ENCODE measurements around the gene TNPO3.
"Not testable (repeated sequence)": the region's sequence is repeated elsewhere in the genome, so short reads cannot be mapped to it uniquely, and the experiment has no call there.

TNPO3 gene

DNA sequence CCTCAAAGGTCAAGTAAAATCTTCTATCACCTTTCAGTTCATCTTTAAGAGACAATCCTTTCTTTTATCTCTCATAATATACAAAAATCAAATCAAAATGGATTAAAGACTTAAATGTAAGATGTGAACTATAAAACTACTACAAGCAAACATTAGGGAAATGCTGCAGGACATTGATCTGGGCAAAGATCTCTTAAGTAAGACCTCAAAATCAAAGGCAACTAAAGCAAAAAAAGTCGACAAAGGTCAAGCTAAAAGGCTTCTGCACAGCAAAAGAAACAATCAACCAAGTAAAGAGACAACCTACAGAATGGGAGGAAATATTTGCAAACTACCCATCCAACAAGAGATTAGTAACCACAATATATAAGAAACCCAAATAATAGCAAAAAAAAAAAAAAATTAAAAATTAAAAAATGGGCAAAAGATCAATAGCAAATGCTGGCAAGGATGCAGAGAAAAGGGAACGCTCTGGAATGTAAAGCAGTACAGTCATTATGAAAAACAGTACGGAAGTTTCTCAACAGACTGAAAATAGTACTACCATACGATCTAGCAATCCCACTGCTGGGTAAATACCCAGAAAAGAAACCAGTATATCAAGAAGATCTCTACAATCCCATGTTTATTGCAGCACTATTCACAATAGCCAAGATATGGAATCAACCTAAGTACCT lies 41.7 kb downstream of the TNPO3 start:
- DNase-seq: no peak

DNA sequence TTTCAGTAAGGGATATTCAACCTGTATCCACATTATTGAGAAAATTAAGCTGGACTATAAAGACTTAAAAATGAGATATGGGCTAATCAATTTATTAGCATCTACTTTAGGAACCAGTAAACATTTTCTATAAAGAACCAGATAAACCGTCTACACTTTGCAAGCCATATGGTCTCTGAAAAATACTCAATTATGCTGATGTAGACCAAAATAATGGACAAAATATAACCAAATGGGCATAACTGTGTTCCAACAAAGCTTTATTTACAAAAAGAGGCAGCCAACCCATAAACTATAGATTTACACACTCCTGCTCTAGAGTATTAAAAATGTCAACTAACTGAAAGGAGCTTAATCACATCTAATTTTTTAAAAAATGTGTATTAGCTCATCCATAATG lies 42.3 kb downstream of the TNPO3 start:
- no peak for DNase-seq

GRCh38 chr7:129010075-129010474 lies 44.8 kb downstream of the TNPO3 start:
- DNase-seq: no peak

DNA sequence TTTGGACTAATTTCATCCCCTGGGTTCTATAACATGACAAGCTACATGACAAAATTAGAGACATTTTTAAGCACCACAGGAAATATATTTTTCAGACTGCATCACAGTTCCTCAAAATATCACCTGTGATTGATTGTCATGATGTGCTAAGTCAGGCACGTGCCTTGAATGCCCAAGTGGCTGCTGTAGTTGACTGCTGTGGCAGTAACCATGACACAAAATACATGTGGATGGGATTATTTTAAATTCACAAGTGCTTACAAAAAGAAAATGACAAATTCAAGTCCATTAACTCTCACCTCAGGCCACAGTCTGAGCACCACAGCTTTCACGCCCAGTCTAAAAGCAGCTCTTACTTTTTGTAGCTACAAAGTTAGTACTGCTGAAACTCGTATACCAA lies 45.5 kb downstream of the TNPO3 start:
- DNase-seq: no peak

- DNase-seq: no peak
These were observed 46.1 kb downstream of the TNPO3 start for GRCh38 chr7:129008645-129009414.

DNA sequence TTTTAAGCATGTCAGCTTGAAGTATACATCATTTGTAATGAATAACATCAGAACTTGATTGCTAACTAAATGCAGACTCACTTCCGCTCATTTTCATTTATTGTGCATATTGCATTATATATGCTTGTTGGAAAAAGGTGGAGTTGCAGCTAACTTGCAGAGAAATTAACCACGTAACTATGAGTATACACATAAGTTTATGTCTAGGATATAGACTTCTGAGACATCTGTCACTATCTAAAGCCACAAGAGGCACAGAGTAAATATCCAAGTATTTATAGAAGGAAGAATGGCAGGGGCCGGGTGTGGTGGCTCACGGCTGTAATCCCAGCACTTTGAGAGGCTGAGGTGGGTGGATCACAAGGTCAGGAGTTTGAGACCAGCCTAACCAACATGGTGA lies 47.3 kb downstream of the TNPO3 start:
- no peak for DNase-seq

- no peak for DNase-seq
These were observed 48.1 kb downstream of the TNPO3 start for GRCh38 chr7:129006636-129007414.

DNA sequence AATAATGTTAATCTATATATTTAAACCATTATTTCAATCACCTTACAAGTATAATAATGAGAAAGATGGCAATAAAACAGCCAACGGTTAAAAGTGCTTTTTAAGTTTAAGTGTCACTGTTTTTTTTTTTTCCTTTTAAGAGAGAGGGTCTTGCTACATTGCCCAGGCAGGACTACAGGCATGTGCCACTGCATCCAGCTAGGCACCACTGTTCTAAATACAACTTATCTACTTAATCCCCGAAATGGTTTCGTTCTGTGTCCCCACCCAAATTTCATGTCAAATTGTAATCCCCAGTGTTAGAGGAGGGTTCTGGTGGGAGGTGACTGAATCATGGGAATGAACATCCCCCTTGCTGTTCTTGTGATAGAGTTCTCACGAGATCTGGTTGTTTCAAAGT lies 49.7 kb downstream of the TNPO3 start:
- no peak for DNase-seq

GRCh38 chr7:128997181-128997580 lies 57.7 kb downstream of the TNPO3 start:
- no peak for DNase-seq

- DNase-seq: not testable (repeated sequence)
These were observed 60.4 kb downstream of the TNPO3 start for GRCh38 chr7:128994560-128994959.

DNA sequence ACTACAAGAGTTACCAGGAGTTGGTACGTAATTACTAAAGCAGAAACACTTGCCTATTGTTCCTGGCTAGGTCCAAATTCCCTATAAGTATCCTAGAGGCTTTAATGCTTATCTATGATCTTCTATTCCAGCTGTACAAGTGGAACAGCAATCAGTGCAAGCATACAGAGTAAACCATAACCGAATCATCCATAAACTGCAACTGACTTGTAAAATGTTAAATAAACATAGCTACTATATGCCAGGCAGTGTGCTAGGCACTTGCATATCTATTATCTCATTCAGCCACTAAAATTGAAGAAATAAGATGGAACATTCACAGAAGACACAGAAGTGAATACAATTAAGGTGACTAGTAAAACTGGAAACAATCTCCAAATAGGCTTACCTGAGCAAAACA lies 61.5 kb downstream of the TNPO3 start:
- DNase-seq: no peak

GRCh38 chr7:128989961-128990360 lies 65.0 kb downstream of the TNPO3 start:
- no peak for DNase-seq

DNA sequence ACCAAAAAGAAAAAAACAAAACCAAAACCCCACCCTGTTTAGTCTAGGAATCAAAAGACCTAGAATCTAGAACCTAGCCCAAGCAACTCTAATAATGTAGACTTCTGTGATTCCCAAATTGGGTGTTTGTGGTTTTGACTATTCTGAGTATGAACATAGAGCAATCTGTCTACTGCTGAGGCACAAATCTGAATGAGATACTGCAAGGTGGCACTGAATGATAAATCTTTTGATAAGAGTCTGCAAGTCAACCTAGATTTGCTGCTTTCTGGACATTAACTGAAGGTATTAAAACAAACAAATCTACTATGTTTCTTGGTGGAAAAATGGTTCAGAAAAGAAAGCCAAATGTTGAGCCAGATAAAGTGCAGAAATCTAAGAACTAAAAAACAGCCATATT lies 66.5 kb downstream of the TNPO3 start:
- no peak for DNase-seq

GRCh38 chr7:128986609-128987008 lies 68.3 kb downstream of the TNPO3 start:
- DNase-seq: no peak

DNA sequence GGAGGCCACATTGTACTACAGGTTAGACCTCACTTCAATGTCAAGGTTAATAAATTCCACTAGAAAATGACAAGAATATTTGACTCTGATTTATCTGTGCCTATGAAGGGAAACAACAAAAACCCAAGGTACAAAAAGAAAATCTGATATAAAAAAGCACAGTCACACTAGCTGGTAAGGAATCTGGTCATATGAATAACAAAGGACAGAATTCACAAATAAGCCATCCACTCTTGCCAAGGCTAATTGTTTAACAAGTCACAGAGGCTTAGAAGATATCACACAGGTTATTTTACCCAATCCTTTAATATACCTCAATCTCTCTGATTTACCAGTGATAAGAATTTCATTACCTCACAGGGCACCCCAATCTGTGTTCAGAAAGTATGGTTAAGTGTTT lies 69.3 kb downstream of the TNPO3 start:
- no peak for DNase-seq

GRCh38 chr7:128982105-128982504 lies 72.8 kb downstream of the TNPO3 start:
- DNase-seq: no peak

GRCh38 chr7:128974241-128974934 lies 80.5 kb downstream of the TNPO3 start:
- no peak for DNase-seq

- DNase-seq: no peak
These were observed 86.3 kb downstream of the TNPO3 start for GRCh38 chr7:128968624-128969023.

GRCh38 chr7:128963327-128963757 lies 91.6 kb downstream of the TNPO3 start:
- DNase-seq: no peak

- DNase-seq: no peak
These were observed 92.0 kb downstream of the TNPO3 start for GRCh38 chr7:128962899-128963298.

- DNase-seq: no peak
These were observed 93.8 kb downstream of the TNPO3 start for GRCh38 chr7:128961030-128961659.

DNA sequence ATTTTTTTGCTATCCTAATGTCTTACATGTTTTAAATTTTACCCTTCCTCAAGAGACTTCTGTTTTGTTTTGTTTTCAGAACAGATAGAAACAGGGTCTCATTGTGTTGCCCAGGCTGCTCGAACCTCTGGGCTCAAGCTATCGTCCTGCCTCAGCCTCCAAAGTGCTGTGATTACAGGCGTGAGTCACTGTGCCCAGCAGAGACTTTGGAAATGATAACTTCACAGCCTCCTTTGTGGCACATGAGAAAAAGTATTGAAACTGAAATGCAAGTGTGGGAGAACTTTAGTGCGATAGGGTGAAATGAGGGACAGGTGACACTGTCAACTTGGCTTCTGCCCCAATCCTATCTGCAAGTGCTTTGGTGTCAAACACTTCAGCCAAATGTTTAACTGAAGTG lies 95.6 kb downstream of the TNPO3 start:
- DNase-seq: no peak

- DNase-seq: no peak
These were observed 98.9 kb downstream of the TNPO3 start for GRCh38 chr7:128955981-128956380.

Data from stimulated activated CD8-positive, alpha-beta memory T cell treated with anti-CD3 and anti-CD28 coated beads, Interleukin-4, amount 100 ng/mL, for 48 hours (primary cell).